ENCODE measurements around the gene RBM12.

GRCh38 chr20:35604449-35604747, 60.3 kb downstream of the RBM12 start:
- TF ChIP-seq, protein P1, sequence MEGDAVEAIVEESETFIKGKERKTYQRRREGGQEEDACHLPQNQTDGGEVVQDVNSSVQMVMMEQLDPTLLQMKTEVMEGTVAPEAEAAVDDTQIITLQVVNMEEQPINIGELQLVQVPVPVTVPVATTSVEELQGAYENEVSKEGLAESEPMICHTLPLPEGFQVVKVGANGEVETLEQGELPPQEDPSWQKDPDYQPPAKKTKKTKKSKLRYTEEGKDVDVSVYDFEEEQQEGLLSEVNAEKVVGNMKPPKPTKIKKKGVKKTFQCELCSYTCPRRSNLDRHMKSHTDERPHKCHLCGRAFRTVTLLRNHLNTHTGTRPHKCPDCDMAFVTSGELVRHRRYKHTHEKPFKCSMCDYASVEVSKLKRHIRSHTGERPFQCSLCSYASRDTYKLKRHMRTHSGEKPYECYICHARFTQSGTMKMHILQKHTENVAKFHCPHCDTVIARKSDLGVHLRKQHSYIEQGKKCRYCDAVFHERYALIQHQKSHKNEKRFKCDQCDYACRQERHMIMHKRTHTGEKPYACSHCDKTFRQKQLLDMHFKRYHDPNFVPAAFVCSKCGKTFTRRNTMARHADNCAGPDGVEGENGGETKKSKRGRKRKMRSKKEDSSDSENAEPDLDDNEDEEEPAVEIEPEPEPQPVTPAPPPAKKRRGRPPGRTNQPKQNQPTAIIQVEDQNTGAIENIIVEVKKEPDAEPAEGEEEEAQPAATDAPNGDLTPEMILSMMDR (IDR thresholded peaks at IDR 0.05): peak in 1 of 6 experiments; percentile 23
- TF ChIP-seq POLR2A (IDR thresholded peaks at IDR 0.05): no peak
